Measurements from ENCODE around the gene NFATC4. TPM values are rescaled to one million over a fixed set of nuclear protein-coding genes. Genes with fewer than 3 reads are reported as not detected.
"Not testable (repeated sequence)": the region's sequence is repeated elsewhere in the genome, so short reads cannot be mapped to it uniquely, and the experiment has no call there.

The NFATC4 gene
- total and polyA plus RNA-seq, 9 donors, result 35.2 to 71.1 (median 52.0) TPM

- 96% methylated on average over 3 of the region's 5 CpGs for WGBS (ENCODE audit: insufficient coverage)
- Histone ChIP-seq H3K4me1 (ENCODE audit: control insufficient read depth, insufficient read depth, low read length) (no peaks in the 10 kb centered on the region), H3K36me3 (ENCODE audit: control insufficient read depth, insufficient read depth, low read length) (no peaks in the 10 kb centered on the region), H3K9me3 (replicated peaks; ENCODE audit: control insufficient read depth, low read depth, low read length) (no peaks in the 10 kb centered on the region), H3K4me3 (ENCODE audit: low read length) (no peak overlapping the region), H3K27me3 (ENCODE audit: control insufficient read depth, insufficient read depth, low read length) (peaks cover 12% of the 10 kb centered on the region), H3K27ac (ENCODE audit: low read length) (no peak overlapping the region)
- DNase-seq, result peak; percentile 21
These were observed 14.2 kb upstream of the NFATC4 start for GRCh38 chr14:24353559-24354481.

DNA sequence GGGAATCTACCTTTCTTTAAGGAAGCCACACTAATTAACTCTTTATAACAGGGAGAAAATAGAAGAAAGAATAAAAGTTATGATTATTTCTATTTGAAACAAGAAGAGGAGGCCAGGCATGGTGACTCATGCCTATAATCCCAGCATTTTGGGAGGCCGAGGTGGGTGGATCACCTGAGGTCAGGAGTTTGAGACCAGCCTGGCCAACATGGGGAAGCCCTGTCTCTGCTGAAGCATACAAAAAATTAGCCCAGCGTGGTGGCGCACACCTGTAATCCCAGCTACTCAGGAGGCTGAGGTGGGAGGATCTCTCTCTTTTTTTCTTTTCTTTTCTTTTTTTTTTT lies 13.5 kb upstream of the NFATC4 start:
- H3K36me3 ChIP-seq (ENCODE audit: control insufficient read depth, insufficient read depth, low read length); H3K4me3 ChIP-seq (ENCODE audit: low read length); H3K4me1 ChIP-seq (ENCODE audit: control insufficient read depth, insufficient read depth, low read length); DNase-seq; H3K27ac ChIP-seq (ENCODE audit: low read length); H3K9me3 ChIP-seq (replicated peaks; ENCODE audit: control insufficient read depth, low read depth, low read length): not testable (repeated sequence)
- 50% methylated on average over 1 of the region's 3 CpGs for WGBS (ENCODE audit: insufficient coverage)
- peaks cover 12% of the 10 kb centered on the region for H3K27me3 ChIP-seq (ENCODE audit: control insufficient read depth, insufficient read depth, low read length)

DNA sequence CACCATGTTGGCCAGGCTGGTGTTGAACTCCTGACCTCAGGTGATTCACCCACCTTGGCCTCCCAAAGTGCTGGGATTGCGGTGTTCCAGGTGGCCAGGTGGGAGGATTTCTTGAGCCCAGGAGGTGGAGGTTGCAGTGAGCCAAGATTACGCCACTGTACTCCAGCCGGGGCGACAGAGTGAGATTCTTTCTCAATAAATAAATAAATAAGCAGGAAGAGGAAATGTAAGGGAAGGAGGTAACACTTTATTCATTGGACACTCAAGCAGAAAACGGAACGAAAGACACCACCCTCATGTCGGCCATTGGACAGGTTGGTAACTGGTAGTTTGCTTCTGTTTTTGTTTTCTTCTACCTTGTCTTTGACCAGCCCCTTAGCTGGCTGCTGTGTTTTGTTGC lies 13.0 kb upstream of the NFATC4 start:
- DNase-seq, result no peak
- WGBS (ENCODE audit: insufficient coverage), result 83% methylated on average over 1 of the region's 7 CpGs
- Histone ChIP-seq H3K4me1 (ENCODE audit: control insufficient read depth, insufficient read depth, low read length) (no peaks in the 10 kb centered on the region), H3K36me3 (ENCODE audit: control insufficient read depth, insufficient read depth, low read length) (no peaks in the 10 kb centered on the region), H3K27ac (ENCODE audit: low read length) (no peak overlapping the region), H3K27me3 (ENCODE audit: control insufficient read depth, insufficient read depth, low read length) (peaks cover 12% of the 10 kb centered on the region), H3K4me3 (ENCODE audit: low read length) (no peak overlapping the region), H3K9me3 (replicated peaks; ENCODE audit: control insufficient read depth, low read depth, low read length) (no peaks in the 10 kb centered on the region)

DNA sequence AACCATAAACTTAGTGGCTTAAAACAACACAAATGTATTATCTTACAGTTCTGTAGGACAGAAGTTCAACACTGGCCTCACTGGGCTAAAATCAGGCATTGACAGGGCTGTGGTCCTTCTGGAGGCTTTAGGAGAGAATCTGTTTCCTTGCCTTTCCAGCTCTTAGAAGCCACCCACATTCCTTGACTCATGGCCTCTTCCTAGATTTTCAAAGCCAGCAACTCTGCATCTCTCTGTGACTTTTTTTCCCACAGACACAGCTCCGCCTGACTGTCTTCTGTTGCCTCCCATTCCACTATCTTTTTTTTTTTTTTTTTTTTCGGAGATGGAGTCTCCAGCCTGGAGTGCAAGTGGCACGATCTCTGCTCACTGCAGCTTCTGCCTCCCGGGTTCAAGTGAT lies 11.8 kb upstream of the NFATC4 start:
- DNase-seq, result no peak
- H3K27me3 ChIP-seq (ENCODE audit: control insufficient read depth, insufficient read depth, low read length), result peaks cover 8% of the 10 kb centered on the region
- WGBS (ENCODE audit: insufficient coverage), result no CpG with 5 or more reads among the region's 4 CpGs
- no peak overlapping the region for H3K4me3 ChIP-seq (ENCODE audit: low read length)
- no peaks in the 10 kb centered on the region for H3K9me3 ChIP-seq (replicated peaks; ENCODE audit: control insufficient read depth, low read depth, low read length)
- no peaks in the 10 kb centered on the region for H3K4me1 ChIP-seq (ENCODE audit: control insufficient read depth, insufficient read depth, low read length)
- H3K27ac ChIP-seq (ENCODE audit: low read length), result no peak overlapping the region
- H3K36me3 ChIP-seq (ENCODE audit: control insufficient read depth, insufficient read depth, low read length), result no peaks in the 10 kb centered on the region

DNA sequence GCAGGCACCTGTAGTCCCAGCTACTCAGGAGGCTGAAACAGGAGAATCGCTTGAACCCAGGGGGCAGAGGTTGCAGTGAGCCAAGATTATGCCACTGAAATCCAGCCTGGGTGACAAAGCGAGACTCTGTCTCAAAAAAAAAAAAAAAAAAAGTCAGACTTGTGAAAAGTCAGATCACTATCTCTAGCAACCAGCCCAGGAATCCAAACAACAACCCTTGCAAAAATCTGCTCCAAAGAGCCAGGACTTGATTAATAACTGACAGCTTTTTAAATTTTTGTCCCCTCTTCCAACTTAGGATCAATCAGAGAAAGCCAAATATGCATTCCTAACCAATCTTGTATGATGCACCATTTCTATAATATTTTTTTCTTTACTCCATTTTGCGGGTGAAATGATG lies 7.7 kb upstream of the NFATC4 start:
- Histone ChIP-seq H3K27ac (ENCODE audit: low read length) (no peak overlapping the region), H3K4me3 (ENCODE audit: low read length) (no peak overlapping the region), H3K36me3 (ENCODE audit: control insufficient read depth, insufficient read depth, low read length) (no peaks in the 10 kb centered on the region), H3K4me1 (ENCODE audit: control insufficient read depth, insufficient read depth, low read length) (peaks cover 2% of the 10 kb centered on the region), H3K9me3 (replicated peaks; ENCODE audit: control insufficient read depth, low read depth, low read length) (no peaks in the 10 kb centered on the region), H3K27me3 (ENCODE audit: control insufficient read depth, insufficient read depth, low read length) (peaks cover 2% of the 10 kb centered on the region)
- no CpG with 5 or more reads among the region's 3 CpGs for WGBS (ENCODE audit: insufficient coverage)
- DNase-seq, result no peak

DNA sequence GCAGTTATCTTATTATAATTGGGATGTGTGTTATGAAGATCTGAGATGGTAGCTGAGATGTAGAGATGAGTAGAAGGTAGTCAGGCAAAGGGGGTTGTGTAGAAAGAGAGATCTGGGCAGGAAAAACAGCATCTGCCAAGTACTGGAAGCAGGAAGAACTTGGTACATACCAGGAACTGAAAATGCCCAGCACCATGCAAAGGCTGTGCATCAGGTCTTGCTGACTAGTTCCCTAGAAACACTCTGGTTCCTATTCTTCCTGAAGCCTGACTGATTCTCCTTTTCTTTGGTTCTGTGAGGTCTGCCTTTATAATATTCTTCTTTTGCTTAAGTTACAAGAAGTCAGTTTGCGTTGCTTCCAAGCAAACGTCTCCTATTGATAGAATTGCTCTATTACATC lies 6.7 kb upstream of the NFATC4 start:
- DNase-seq, result peak; percentile 42
- Histone ChIP-seq H3K4me1 (ENCODE audit: control insufficient read depth, insufficient read depth, low read length) (peaks cover 11% of the 10 kb centered on the region), H3K9me3 (replicated peaks; ENCODE audit: control insufficient read depth, low read depth, low read length) (no peaks in the 10 kb centered on the region), H3K27me3 (ENCODE audit: control insufficient read depth, insufficient read depth, low read length) (peaks cover 2% of the 10 kb centered on the region), H3K4me3 (ENCODE audit: low read length) (no peak overlapping the region), H3K27ac (ENCODE audit: low read length) (no peak overlapping the region), H3K36me3 (ENCODE audit: control insufficient read depth, insufficient read depth, low read length) (no peaks in the 10 kb centered on the region)
- whole genome bisulfite sequencing (ENCODE audit: insufficient coverage), result no CpG with 5 or more reads among the region's 2 CpGs

- Histone ChIP-seq H3K27ac (ENCODE audit: low read length) (no peak overlapping the region), H3K36me3 (ENCODE audit: control insufficient read depth, insufficient read depth, low read length) (no peaks in the 10 kb centered on the region), H3K4me3 (ENCODE audit: low read length) (no peak overlapping the region), H3K27me3 (ENCODE audit: control insufficient read depth, insufficient read depth, low read length) (peaks cover 3% of the 10 kb centered on the region), H3K4me1 (ENCODE audit: control insufficient read depth, insufficient read depth, low read length) (peaks cover 20% of the 10 kb centered on the region), H3K9me3 (replicated peaks; ENCODE audit: control insufficient read depth, low read depth, low read length) (no peaks in the 10 kb centered on the region)
- WGBS (ENCODE audit: insufficient coverage), result 40% methylated on average over 1 of the region's 2 CpGs
- DNase-seq, result no peak
These were observed 5.6 kb upstream of the NFATC4 start for GRCh38 chr14:24362241-24362960.

- H3K4me3 ChIP-seq (ENCODE audit: low read length), result no peak overlapping the region
- H3K4me1 ChIP-seq (ENCODE audit: control insufficient read depth, insufficient read depth, low read length), result peaks cover 27% of the 10 kb centered on the region
- no peak for DNase-seq
- H3K27me3 ChIP-seq (ENCODE audit: control insufficient read depth, insufficient read depth, low read length), result peaks cover 2% of the 10 kb centered on the region
- H3K9me3 ChIP-seq (replicated peaks; ENCODE audit: control insufficient read depth, low read depth, low read length), result no peaks in the 10 kb centered on the region
- no CpG with 5 or more reads among the region's 5 CpGs for WGBS (ENCODE audit: insufficient coverage)
- H3K27ac ChIP-seq (ENCODE audit: low read length), result no peak overlapping the region
- H3K36me3 ChIP-seq (ENCODE audit: control insufficient read depth, insufficient read depth, low read length), result no peaks in the 10 kb centered on the region
These were observed 4.6 kb upstream of the NFATC4 start for GRCh38 chr14:24363401-24363800.

DNA sequence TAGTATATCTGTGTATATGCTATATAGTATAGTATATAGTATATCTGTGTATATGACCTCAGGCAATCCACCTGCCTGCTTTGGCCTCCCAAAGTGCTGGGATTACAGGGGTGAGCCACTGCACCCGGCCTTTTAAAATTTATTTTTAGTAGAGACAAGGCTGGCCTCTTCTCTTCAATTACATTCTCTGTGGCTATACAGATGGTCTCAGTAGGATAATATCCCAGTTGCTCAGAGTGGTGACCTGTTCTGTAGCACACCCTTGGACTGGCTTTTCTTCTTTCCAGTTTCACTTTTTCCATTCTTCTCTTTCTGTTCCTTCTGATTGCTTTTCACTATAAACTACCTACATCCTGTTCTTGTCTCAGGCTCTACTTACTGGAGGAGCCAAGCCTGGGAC lies 3.1 kb upstream of the NFATC4 start:
- no peaks in the 10 kb centered on the region for H3K9me3 ChIP-seq (replicated peaks; ENCODE audit: control insufficient read depth, low read depth, low read length)
- no CpG with 5 or more reads among the region's 1 CpG for WGBS (ENCODE audit: insufficient coverage)
- no peaks in the 10 kb centered on the region for H3K36me3 ChIP-seq (ENCODE audit: control insufficient read depth, insufficient read depth, low read length)
- H3K4me1 ChIP-seq (ENCODE audit: control insufficient read depth, insufficient read depth, low read length), result peaks cover 36% of the 10 kb centered on the region
- H3K27ac ChIP-seq (ENCODE audit: low read length), result no peak overlapping the region
- no peak overlapping the region for H3K4me3 ChIP-seq (ENCODE audit: low read length)
- H3K27me3 ChIP-seq (ENCODE audit: control insufficient read depth, insufficient read depth, low read length), result peaks cover 5% of the 10 kb centered on the region
- DNase-seq, result no peak

DNA sequence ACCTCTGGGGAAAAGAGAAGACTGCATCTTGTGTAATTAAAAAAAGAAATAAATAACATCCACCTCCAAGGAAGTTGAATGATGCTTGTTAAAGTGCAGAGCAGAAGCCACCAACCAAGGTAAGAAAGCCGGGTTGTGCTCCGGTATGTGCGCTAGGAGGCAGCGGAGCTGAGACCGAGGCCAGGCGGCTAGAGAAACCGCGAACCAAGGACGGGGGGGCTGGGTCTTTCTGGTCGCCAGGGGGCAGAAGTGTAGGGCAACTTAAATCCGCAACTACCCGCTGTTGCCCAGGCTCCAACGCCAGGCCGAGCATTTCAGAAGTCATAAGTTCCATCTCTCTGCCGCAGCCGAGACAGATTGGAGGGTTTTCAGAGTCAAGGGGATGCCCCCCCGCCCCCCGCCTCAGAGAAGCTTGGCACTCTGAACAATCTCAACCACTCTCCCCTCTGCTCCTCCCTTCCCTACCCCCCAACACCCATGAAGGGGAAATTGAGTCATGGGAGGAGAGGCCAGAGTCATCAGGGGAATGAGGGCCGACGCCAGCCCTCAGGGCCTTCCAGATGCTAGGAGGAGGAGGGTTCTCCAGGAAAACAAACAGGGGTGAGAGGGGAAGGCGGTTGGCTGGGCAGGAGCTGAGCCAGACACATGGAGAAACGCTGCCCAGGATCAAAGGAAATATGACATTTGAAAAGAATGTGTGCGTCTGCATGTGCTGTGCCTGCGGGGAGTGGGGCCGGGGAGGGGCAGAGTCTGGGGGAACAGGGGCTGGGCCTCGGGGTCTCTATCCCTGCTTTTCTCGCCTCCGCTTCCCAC lies 2.2 kb upstream of the NFATC4 start:
- Histone ChIP-seq H3K36me3 (ENCODE audit: control insufficient read depth, insufficient read depth, low read length) (no peaks in the 10 kb centered on the region), H3K4me1 (ENCODE audit: control insufficient read depth, insufficient read depth, low read length) (peaks cover 44% of the 10 kb centered on the region), H3K4me3 (ENCODE audit: low read length) (peak overlapping the region; percentile 41), H3K9me3 (replicated peaks; ENCODE audit: control insufficient read depth, low read depth, low read length) (no peaks in the 10 kb centered on the region), H3K27ac (ENCODE audit: low read length) (peak overlapping the region; percentile 98), H3K27me3 (ENCODE audit: control insufficient read depth, insufficient read depth, low read length) (peaks cover 5% of the 10 kb centered on the region)
- peak; percentile 93 for DNase-seq
- WGBS (ENCODE audit: insufficient coverage), result 7% methylated on average over 11 of the region's 28 CpGs

Data from muscle of leg (tissue), 11 donors.